ENCODE measurements around the gene CCNK.

Gene CCNK

DNA sequence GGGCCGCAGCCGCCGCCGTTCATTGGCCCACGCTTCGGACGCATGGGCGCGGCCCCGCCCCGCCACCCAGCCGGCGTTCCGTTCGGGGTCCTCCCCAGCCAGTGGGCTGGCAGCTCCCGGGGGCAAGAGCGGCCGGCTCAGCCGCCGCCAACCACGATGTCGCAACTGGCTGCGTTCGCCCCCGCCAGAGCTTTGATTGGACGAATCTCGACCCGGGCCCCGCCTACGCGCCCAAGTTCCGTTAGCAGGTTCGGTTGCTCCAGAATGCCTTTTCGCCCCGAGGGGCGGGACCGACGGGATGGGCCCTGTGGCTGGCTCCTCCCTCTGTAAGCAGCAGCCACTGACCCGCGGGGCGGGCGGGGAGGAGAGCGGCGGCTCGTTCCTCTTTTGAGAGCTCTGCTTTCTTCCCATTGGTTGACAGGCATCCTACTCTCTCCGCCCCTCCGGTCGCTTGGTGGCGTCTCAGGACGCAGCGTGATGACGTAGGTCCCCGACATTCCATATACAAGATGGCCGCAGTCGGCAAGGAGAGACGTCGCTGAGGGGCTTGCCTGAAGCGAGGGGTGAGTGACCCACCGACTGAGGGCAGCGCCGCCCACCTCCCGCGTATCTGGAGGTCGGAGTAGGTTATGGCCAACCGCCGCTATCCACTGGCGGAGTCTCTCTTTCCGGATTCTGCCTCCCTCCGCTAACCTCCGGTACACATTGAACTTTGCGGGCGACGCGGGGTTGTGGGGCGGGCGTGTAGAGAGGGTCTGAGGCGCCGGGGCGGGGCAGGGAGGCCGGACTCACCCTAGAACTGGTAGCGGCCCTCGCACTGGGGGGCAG is at the start of gene CCNK:
CCNK (plus strand) TSS at position 493 of the 828 bp plus-strand sequence. CDS start 11,269 bp downstream, outside the sequence.
- peak; percentile 99 for DNase-seq

DNA sequence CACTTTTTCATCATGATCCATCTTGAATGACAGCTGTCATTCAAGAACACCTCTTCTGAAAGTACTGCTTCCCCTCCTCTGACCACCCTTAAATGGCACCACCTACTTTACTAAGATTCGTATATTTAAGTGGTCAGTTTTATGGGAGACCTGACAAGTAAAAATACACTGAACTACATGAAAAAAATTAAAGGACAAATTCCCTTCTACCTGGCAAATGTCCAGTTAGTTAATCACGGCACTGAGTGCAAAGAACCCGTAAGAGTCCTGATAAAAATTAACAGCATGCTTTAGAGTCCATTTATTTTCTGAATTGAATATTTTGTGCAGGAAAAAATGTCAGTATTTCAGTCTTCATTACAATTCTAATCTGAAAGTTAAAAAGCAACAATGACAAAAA is 49.2 kb upstream of the CCNK start:
- no peak for DNase-seq

DNA sequence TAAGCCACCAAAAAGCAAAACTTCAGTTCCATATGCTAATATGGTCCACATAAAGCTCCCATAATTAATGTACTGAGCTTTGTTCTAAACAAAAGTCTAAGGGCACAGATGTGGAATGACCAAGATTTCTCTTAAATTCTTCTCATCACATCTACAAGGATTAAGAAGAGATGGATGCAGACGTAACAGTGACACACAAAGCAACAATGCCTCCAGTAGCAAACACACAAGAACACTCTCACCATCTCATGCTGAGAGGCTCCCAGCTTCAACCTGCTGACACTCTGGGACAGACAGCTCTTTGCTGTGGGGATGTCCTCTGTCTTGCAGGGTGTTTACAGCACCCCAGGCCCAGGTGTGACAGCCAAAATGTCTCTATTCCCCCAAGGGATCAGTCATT is 48.7 kb upstream of the CCNK start:
- DNase-seq: no peak

DNA sequence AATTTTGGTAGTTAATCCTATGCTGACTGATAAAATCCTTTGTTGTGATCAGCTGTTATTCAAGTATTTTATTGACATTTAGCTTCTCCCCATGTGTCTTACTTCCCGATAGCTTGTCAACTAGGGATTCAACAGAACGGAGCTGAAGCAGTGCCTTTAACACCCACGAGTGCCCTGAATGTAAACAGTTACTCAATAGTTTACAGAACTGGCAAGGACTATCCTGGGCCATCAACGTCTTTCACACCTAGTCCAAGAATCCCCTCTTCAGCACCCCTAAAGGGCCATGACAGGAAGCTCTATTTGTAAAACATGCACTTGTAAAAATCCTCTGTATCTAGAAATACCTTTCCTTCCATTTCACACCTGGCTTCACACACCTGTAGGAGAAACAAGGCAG is 45.9 kb upstream of the CCNK start:
- DNase-seq: no peak

DNA sequence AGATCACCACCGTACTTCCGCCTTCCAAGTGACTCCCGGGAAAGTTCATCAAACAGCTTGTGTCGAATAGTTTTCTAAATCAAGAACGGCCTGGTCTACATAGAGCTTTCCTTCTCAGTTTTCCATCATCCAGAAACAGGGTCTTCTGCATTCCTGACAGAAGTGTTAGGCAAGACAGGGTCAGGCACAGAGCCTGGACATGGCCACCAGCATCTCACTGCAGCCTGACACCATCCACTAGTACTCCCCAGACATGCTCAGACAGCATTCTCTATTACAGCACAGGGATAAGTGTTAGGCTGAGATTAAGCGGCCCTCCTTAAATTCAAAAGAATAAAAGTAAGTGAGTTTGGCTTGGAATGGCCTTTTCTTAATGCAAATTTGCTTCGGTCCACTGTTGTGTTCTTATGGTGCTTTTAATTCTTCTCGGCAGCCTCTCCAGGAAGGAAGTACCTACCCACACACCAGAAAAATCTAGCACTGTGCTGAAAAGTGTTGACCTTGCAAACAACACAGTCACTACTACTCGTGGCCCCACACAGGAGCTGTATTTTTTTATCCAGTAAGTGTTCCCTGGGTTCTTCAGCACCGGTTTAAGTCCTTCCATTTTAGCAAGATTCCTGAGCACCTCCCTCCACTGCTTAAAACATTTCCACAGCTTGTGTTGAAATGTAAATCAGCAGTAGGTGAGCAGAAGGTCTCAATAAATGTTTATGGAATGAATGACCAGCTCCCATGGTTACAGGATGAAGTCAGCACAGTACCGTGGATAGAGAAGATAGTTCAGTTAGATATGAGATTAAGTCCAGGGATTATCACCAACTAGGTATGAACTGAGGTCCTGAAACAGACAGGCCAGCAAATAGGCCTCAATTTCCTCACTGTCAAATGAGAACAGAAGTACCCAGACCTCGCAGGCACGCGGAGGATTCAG is 44.7 kb upstream of the CCNK start:
- DNase-seq: no peak

DNA sequence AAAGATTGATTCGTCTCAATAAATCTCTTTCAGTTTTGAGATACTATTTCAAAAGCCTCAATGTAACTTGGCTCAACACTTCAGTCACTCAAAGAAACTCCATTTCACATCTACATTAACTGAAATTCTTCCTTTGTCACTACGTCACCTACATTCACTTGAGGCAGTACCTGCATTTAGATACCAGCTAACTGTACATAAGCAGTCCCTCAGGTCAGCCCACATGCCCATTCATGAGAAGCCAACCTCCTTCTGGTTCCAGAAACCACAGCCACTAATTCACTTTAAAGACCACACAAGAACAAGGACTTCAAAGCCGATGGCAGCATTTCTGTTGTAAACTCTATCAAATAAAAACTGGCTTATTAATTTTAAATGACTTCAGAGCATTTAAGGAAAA is 43.5 kb upstream of the CCNK start:
- DNase-seq: no peak

DNA sequence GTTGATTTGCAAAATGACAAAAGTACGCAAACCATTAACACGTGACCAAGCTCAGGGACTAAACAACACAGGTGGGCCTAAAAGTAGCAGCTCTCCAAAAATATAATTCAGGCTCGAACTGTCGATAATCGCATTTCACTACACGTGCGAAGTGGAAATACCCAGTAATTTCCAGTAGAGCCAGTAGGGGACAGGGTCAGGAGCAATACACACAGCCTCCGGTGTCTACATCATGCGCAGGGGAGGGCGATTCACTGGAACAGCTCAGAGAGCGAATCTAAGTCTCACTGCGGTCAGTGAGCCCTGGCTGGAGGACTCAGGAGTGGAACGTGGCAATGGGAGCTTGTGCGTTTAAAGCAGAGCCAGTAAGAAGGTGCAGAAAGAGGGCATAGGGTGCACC is 40.9 kb upstream of the CCNK start:
- DNase-seq: peak; percentile 19

GRCh38 chr14:99441157-99441870 is 39.9 kb upstream of the CCNK start:
- DNase-seq: peak; percentile 31

- no peak for DNase-seq
Measured at GRCh38 chr14:99441918-99442317, 39.3 kb upstream of the CCNK start.

- DNase-seq: no peak
Measured at GRCh38 chr14:99445931-99446330, 35.3 kb upstream of the CCNK start.

- DNase-seq: peak; percentile 61
Measured at GRCh38 chr14:99447739-99448138, 33.5 kb upstream of the CCNK start.

GRCh38 chr14:99450266-99450665 is 30.9 kb upstream of the CCNK start:
- no peak for DNase-seq

DNA sequence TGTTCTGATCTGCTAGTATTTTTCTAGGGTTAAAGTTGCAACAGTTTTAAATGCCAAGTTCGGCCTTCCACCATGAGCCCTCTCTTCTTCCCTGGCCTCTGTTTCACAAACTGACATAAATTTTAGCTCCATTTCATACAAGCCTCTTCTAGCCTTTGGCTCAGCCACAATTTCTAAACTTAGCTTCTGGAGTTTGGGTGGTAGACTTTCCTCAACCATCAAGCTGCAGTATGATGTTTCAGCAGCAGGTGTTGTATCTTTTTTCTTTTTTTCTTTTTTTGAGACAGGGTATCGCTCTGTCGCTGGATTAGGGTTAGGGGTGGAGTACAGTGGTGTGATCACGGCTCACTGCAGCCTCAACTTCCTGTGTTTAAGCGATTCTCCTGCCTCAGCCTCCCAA is 30.0 kb upstream of the CCNK start:
- no peak for DNase-seq

- DNase-seq: no peak
Measured at GRCh38 chr14:99452968-99453367, 28.2 kb upstream of the CCNK start.

GRCh38 chr14:99454246-99454645 is 27.0 kb upstream of the CCNK start:
- DNase-seq: no peak

- DNase-seq: no peak
Measured at GRCh38 chr14:99459481-99460100, 21.6 kb upstream of the CCNK start.

DNA sequence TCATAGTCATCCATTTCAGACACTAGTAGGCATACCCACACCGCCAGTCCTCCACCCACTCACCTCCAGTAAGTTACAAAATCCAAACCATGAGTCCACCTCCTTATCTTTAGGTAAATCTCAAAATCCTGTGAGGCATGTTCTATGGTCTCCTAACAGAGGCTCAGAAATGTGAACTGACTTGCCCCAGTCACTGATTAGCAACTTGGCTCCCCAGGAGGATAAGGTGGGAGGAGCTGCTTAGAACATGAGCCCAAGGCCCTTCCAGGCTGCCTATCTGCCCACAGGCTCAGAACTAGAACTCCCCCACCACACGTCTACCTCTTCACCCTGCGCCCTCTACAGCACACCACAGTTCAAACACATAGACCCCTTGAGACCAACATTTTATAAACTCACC is 20.4 kb upstream of the CCNK start:
- peak; percentile 73 for DNase-seq

DNA sequence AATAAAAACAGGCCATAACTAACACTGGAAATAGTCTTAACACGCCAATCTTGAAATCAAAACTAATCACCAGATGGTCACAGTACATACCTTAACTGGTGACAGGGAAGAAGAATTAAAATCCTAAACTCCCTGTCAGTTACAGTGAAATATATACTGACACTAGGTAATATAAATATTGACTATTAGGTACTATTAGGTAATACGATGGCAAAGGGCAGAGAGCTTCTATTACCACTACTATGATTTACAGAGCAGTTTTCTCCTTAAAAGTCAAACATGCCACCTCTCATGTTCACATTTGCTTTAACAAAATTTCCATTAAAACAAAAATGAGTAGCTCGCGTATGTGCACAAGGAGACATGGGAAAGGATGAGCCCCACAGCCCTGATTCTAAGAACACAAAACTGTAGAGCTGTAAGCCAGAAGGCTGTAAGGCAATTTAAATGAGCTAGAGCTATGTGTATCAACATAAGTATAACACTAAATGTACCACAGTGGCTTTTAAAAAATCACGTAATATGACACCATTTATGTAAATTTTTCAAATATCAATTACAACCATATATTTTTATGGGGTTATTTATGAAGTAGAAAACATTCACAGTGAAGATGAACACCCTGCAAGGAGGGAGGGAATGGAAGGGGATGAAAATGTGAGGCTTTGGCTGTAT is 19.7 kb upstream of the CCNK start:
- DNase-seq: no peak

DNA sequence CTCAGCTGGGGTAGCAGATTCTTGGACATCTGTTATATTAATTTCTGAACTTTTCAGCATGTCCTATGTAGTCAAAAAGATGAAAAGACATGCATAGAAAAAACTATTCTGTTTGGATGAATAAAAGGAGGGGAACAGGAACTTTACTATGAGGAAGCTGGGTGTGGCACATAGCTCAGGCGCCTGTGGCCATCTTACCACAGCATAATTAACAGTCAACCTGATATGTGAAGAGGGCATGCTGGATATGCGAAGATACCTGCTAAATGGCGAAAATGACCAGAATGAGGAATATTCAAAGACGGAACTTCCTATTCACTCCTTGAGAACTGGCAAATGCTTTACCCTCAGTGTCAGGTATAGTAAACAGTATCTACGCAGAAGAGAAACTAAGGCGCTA is 19.0 kb upstream of the CCNK start:
- DNase-seq: peak; percentile 41

DNA sequence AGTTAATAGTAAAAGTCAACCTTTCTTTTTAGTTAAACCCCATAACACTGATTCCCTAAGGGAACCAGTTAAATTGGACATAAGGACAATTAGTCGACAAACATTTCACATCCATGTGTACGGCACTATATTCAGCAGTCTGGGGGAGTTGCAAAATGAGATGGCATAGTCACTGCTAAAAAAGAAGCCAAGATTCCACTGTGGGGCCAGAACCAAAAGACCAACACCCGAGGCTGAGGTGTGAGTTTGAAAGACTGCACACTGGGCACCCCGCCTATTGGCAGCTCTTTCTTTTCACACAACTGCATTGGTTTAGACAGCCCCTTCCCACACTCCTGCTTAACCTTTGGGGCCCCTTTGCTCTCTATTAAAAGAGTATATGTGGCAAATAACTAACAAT is 17.2 kb upstream of the CCNK start:
- DNase-seq: no peak

- no peak for DNase-seq
Measured at GRCh38 chr14:99465288-99465687, 15.9 kb upstream of the CCNK start.

GRCh38 chr14:99466758-99467157 is 14.5 kb upstream of the CCNK start:
- DNase-seq: no peak

All from hematopoietic multipotent progenitor cell treated with erythropoietin and hydrocortisone succinate and interleukin-3 and kit ligand, for 6 days (in vitro differentiated cells).